Activated CD8-positive, alpha-beta T cell treated with anti-CD3 and anti-CD28 coated beads for 36 hours (primary cell): ENCODE data around the gene EN2. TPM values are rescaled to one million over a fixed set of nuclear protein-coding genes. Genes with fewer than 3 reads are reported as not detected.

ENCODE experiments used
- ATAC-seq: fragments of 200-7000 bp; cut with Tn5 transposase; one replicate; pipeline ENCODE4 v1.10.0; 2021; ENCODE audit warnings: mild to moderate bottlenecking, moderate library complexity
- CTCF ChIA-PET: fragments of 350-600 bp; sonication (Branson Sonifier 250); formaldehyde crosslinking; loops from one replicate; lab custom pipeline; 2021; ENCODE audit warnings: antibody characterized with exemption; lab: Charles Lee
- POLR2A ChIA-PET: fragments of 350-600 bp; sonication (Branson Sonifier 250); formaldehyde crosslinking; loops from one replicate; lab custom pipeline; 2021; ENCODE audit warnings: antibody characterized with exemption; lab: Charles Lee
- DNase-seq: peaks from one replicate; pipeline ENCODE4 v3.0.0-alpha.2; 2020
- H3K27ac Mint-ChIP-seq: one replicate; pipeline ENCODE4 v1.8.0; 2021; ENCODE audit warnings: mild to moderate bottlenecking, mixed read lengths
- H3K27me3 Mint-ChIP-seq: one replicate; pipeline ENCODE4 v1.8.0; 2021; ENCODE audit warnings: mixed read lengths
- H3K36me3 Mint-ChIP-seq: one replicate; pipeline ENCODE4 v1.8.0; 2021; ENCODE audit warnings: low read depth, mixed read lengths
- H3K4me1 Mint-ChIP-seq: one replicate; pipeline ENCODE4 v1.8.0; 2021; ENCODE audit warnings: low read depth, mixed read lengths
- H3K4me3 Mint-ChIP-seq: one replicate; pipeline ENCODE4 v1.8.0; 2021; ENCODE audit warnings: mild to moderate bottlenecking, moderate library complexity, mixed read lengths
- H3K9me3 Mint-ChIP-seq: one replicate; pipeline ENCODE4 v1.8.0; 2021; ENCODE audit warnings: mixed read lengths
- CTCF ChIP-seq: fragments of 200-600 bp; IDR thresholded peaks from one replicate; pipeline ENCODE4 v1.8.0; 2022; ENCODE audit warnings: antibody characterized with exemption, mild to moderate bottlenecking
- intact Hi-C: fragments of 100-400 bp; cut with micrococcal nuclease; formaldehyde crosslinking; loops from one replicate; pipeline ENCODE4 v1.10.0; 2022
- total RNA-seq, 2 experiments: library from RNA; stranded (reverse); gene quantifications; one replicate each; pipeline ENCODE4 v1.2.3, GENCODE V29; 2021

The EN2 gene
- total RNA-seq, 2 experiments from 2014 or later, result not detected

- no peak for TF ChIP-seq CTCF
- DNase-seq, result no peak
- ATAC-seq, result no peak
- Mint-ChIP-seq H3K4me3 (no peak overlapping the region), H3K27me3 (peaks cover 67% of the 10 kb centered on the region), H3K9me3 (no peaks in the 10 kb centered on the region), H3K36me3 (no peaks in the 10 kb centered on the region), H3K27ac (no peak overlapping the region), H3K4me1 (peaks cover 4% of the 10 kb centered on the region)
- intact Hi-C loops, result loop anchor here (5.0 kb wide), 1 partner anchor 57 kb away; no protein-coding TSS in a partner anchor
- ChIA-PET POLR2A (interaction anchor here (0.7 to 1.0 kb wide), 3 partner anchors 10 to 226 kb away, joined by 3 read pairs; no protein-coding TSS in a partner anchor), CTCF (interaction anchor here (0.6 to 2.1 kb wide), 4 partner anchors 71 to 114 kb away, joined by 3 to 6 read pairs (median 3); no protein-coding TSS in a partner anchor)
Measured at GRCh38 chr7:155450558-155450969, 7.4 kb upstream of the EN2 start.

- ATAC-seq, result no peak
- peaks cover 4% of the 10 kb centered on the region for H3K4me1 Mint-ChIP-seq
- H3K9me3 Mint-ChIP-seq, result no peaks in the 10 kb centered on the region
- H3K27ac Mint-ChIP-seq, result no peak overlapping the region
- no peak overlapping the region for H3K4me3 Mint-ChIP-seq
- CTCF ChIA-PET, result interaction anchor here (0.6 to 2.1 kb wide), 4 partner anchors 72 to 113 kb away, joined by 3 to 6 read pairs (median 3); no protein-coding TSS in a partner anchor
- POLR2A ChIA-PET, result interaction anchor here (0.7 to 1.0 kb wide), 3 partner anchors 9 to 226 kb away, joined by 3 read pairs; no protein-coding TSS in a partner anchor
- TF ChIP-seq CTCF, result no peak
- no peaks in the 10 kb centered on the region for H3K36me3 Mint-ChIP-seq
- intact Hi-C loops, result loop anchor here (5.0 kb wide), 1 partner anchor 56 kb away; no protein-coding TSS in a partner anchor
- H3K27me3 Mint-ChIP-seq, result peaks cover 72% of the 10 kb centered on the region
- no peak for DNase-seq
Measured at GRCh38 chr7:155450970-155451801, 6.7 kb upstream of the EN2 start.

GRCh38 chr7:155451840-155452239 lies 6.1 kb upstream of the EN2 start:
- Mint-ChIP-seq H3K27me3 (peaks cover 78% of the 10 kb centered on the region), H3K4me1 (peaks cover 6% of the 10 kb centered on the region), H3K9me3 (no peaks in the 10 kb centered on the region), H3K36me3 (no peaks in the 10 kb centered on the region), H3K4me3 (no peak overlapping the region), H3K27ac (no peak overlapping the region)
- DNase-seq (no peak), ATAC-seq (no peak)
- TF ChIP-seq CTCF, result no peak
- POLR2A ChIA-PET, result interaction anchor here (0.5 kb wide), 1 partner anchor 196 kb away, joined by 3 read pairs; no protein-coding TSS in a partner anchor
- intact Hi-C loops, result loop anchor here (5.0 kb wide), 1 partner anchor 55 kb away; no protein-coding TSS in a partner anchor
- CTCF ChIA-PET, result interaction anchor here (0.9 to 2.1 kb wide), 3 partner anchors 73 to 83 kb away, joined by 3 to 6 read pairs (median 3); no protein-coding TSS in a partner anchor

GRCh38 chr7:155452505-155453295 lies 5.2 kb upstream of the EN2 start:
- intact Hi-C loops, result loop anchor here (5.0 kb wide), 1 partner anchor 55 kb away; no protein-coding TSS in a partner anchor
- CTCF ChIA-PET, result interaction anchor here (0.9 kb wide), 1 partner anchor 81 kb away, joined by 3 read pairs; no protein-coding TSS in a partner anchor
- ATAC-seq (no peak), DNase-seq (no peak)
- H3K27ac Mint-ChIP-seq, result no peak overlapping the region
- no peaks in the 10 kb centered on the region for H3K9me3 Mint-ChIP-seq
- H3K27me3 Mint-ChIP-seq, result peaks cover 75% of the 10 kb centered on the region
- peaks cover 6% of the 10 kb centered on the region for H3K4me1 Mint-ChIP-seq
- TF ChIP-seq CTCF, result no peak
- POLR2A ChIA-PET, result no interaction called here
- H3K36me3 Mint-ChIP-seq, result no peaks in the 10 kb centered on the region
- H3K4me3 Mint-ChIP-seq, result no peak overlapping the region
